Tibial nerve (tissue), 4 donors: ENCODE data around the gene NKAPL.
"Not testable (repeated sequence)": the region's sequence is repeated elsewhere in the genome, so short reads cannot be mapped to it uniquely, and the experiment has no call there.

Experiments
- CTCF ChIP-seq, 5 experiments: fragments of 200-600 bp in 3 of 5; fragments of 450-650 bp in 2 of 5; sonication (generic) in 3 of 5; IDR thresholded peaks; one replicate each; pipeline ENCODE4 v1.5.1; 2016 to 2019; ENCODE audit warnings: antibody characterized with exemption in 5 of 5, mild to moderate bottlenecking in 3 of 5, moderate library complexity in 2 of 5
- EP300 ChIP-seq, 2 donors: sonication (generic); formaldehyde crosslinking; IDR thresholded peaks; one replicate each; pipeline ENCODE4 v1.6.1; 2017; ENCODE audit warnings: antibody characterized with exemption in 2 of 2, mild to moderate bottlenecking in 1 of 2
- POLR2A ChIP-seq, 2 donors: fragments of 450-650 bp; IDR thresholded peaks; one replicate each; pipeline ENCODE4 v1.6.1; 2017; ENCODE audit warnings: antibody characterized with exemption in 2 of 2, mild to moderate bottlenecking in 2 of 2, moderate library complexity in 2 of 2

- TF ChIP-seq CTCF, POLR2A, EP300 (IDR thresholded peaks at IDR 0.05): not testable (repeated sequence)
Measured at GRCh38 chr6:28306363-28306762, 47.3 kb downstream of the NKAPL start.
